Amniotic stem cell (primary cell): ENCODE measurements around the gene CDC14A.
"Not testable (repeated sequence)": the region's sequence is repeated elsewhere in the genome, so short reads cannot be mapped to it uniquely, and the experiment has no call there.

Source experiments
- DNase-seq: peaks from one replicate; lab custom pipeline; 2025; lab: John Stamatoyannopoulos, UW

Gene CDC14A

GRCh38 chr1:100363831-100364230, 11.5 kb downstream of the CDC14A start:
- DNase-seq, result no peak

- DNase-seq, result no peak
These were observed 12.4 kb downstream of the CDC14A start for GRCh38 chr1:100364697-100365096.

- DNase-seq, result no peak
These were observed 13.9 kb downstream of the CDC14A start for GRCh38 chr1:100366209-100366525.

DNA sequence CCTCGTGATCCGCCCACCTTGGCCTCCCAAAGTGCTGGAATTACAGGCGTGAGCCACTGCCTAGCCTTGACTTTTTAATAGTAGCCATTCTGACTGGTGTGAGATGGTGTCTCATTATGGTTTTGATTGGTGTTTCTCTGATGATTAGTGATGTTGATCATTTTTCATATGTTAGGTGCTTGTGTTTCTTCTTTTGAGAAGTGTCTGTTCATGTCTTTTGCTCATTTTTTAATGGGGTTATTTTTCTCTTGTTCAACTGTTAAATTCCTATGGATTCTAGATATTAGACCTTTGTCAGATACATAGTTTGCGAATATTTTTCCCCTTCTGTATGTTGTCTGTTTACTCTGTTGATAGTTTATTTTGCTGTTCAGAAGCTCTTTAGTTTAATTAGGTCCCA, 17.0 kb downstream of the CDC14A start:
- not testable (repeated sequence) for DNase-seq

- not testable (repeated sequence) for DNase-seq
These were observed 21.6 kb downstream of the CDC14A start for GRCh38 chr1:100373953-100374352.

GRCh38 chr1:100376890-100377289, 24.6 kb downstream of the CDC14A start:
- DNase-seq, result not testable (repeated sequence)

DNA sequence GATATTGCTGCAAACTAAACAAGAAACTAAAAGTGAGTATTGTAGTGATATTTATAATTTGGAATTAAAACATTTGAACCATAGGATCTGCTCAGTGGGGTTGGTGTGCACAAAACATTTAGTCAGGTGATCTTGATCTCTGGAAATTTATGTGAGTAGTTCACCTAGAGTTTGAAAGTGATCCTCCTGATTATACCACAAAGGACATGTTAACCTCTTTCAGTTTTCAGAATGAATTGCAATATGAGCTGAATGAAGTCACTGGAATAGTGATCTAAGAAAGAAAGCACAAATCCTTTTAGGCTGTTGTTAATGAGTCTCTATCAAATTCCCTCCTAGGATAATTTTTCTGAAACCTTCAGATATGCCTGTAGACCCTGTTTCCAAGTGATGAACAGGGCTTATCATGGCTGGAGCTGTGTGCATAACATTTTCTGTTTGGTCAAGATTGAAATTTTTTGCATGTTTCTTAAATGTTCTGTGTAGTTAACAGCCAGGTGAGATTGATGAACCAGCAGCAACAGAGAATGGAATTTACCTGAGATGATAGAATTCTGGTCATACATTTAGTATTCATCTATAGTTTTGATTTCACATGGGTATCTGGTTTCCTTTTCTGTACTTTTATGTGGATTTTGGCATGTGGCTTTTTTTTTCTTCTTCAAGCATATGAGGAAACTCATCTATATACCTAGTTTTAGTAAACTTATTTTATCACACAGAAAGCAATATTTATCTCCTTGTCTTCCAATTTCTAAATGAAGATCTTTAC, 25.5 kb downstream of the CDC14A start:
- DNase-seq, result no peak

DNA sequence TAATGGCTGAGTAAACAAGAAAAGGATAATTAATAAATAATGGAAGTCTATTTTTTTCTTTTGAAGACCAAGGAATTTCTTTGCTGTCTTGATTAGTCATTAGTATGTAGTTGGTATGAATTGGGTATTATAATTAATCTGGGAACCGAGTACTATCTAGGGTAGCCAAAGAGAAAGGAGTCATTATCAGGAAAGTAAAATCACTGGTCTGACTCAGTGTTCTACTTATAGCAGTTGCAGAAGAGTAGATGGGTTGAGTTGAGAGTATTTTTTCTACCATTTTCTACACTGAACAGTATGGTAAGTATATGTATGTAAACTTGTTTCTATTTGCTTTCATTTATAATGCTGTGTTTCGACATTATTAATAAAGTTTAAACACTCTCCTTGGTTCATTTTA, 26.6 kb downstream of the CDC14A start:
- DNase-seq, result no peak

DNA sequence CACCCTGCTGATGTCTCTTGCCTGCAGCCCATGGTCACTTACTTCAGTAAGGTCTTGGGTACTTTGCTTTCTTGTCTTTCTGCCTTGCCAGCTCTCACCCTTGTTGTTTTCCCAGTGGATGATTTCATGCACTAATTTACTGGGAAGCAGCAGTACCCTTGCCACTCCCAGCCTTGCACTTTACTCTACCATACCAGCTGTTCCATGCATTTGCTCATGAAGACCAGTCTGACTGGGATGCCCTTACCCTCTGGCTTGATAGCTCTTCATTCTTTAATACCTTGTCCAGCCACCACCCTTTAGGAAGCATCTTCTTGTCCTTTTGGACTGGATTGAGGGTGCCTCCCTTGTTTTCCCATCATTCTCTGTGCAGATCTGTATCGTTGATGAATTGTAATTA, 28.3 kb downstream of the CDC14A start:
- DNase-seq, result no peak

DNA sequence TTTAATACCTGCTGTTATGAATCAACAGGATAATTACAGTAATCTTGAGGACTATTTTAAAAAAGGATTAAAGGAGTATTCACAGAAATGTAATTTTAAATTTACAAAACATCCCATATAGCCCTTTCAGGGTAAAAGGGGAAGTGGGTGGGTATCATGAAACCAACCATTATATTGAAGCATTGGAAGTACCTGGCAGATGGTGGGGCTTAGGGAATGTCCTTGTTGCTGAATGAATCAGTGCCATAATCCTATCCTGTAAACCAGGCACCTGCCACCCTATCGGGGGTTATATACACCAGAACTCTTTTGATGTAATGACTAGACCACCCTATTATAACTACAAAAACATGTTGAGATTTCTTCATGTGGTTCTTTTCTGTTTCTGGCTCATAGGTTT, 30.4 kb downstream of the CDC14A start:
- no peak for DNase-seq

- no peak for DNase-seq
These were observed 31.6 kb downstream of the CDC14A start for GRCh38 chr1:100383743-100384405.

GRCh38 chr1:100387209-100387608, 34.9 kb downstream of the CDC14A start:
- no peak for DNase-seq

- DNase-seq, result no peak
These were observed 35.5 kb downstream of the CDC14A start for GRCh38 chr1:100387657-100388350.

DNA sequence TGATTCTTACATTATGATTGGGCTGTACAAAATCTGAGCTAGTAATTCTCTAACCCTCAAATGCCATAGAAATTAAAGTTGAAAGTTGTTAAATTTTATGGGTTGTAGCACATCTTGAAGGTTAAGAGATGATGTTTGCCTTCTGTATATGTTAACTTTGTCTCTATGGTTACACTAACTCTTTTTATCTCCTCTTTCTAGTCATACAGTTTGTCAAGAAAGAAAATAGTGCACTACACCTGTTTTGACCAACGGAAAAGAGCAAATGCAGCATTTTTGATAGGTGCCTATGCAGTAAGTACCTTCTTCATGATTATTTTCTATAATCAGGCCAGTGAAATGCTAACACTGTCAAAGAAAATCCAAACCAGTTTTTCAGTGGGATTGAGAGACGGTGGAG, 38.2 kb downstream of the CDC14A start:
- DNase-seq, result no peak

GRCh38 chr1:100391675-100392074, 39.4 kb downstream of the CDC14A start:
- no peak for DNase-seq

- DNase-seq, result no peak
These were observed 40.5 kb downstream of the CDC14A start for GRCh38 chr1:100392756-100393155.

DNA sequence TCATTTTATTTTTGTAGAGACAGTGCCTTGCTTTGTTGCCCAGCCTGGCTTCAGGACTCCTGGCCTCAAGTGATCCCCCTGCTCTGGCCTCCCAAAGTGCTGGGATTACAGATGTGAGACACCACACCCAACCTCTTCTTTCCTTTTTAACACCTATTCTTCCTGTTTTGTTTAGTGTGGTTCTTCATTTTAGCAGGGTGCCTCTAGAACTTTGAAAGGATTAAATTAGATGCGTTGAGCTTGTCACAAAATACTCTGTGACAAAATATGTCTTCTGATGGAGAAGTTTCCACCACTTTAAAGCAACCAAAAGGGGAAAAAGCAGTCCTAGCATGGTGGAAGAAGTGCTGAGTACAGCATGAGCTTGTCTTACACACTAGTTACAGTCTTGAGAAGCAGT, 42.0 kb downstream of the CDC14A start:
- DNase-seq, result no peak

GRCh38 chr1:100395913-100396312, 43.6 kb downstream of the CDC14A start:
- DNase-seq, result no peak

- no peak for DNase-seq
These were observed 44.3 kb downstream of the CDC14A start for GRCh38 chr1:100396651-100397050.

GRCh38 chr1:100397681-100398080, 45.4 kb downstream of the CDC14A start:
- no peak for DNase-seq

DNA sequence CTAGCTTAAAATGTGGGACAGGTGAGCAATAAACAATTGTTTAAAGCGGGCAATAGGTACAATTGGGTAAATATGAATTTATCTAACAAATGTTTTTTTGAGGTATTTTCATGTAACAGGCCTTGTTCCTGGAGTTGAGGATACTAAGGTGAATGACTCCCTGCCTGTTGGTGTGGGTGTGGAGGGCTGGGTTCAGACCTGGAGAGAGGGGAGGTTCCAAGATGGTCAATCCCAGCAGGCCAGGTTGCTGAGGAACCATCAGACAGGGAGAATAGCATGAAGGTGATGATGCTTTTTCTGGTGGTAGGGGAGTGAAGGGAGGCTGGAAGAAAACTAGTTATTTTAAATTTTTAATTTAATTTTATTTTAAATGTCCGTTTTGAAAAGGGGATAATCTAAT, 46.3 kb downstream of the CDC14A start:
- no peak for DNase-seq

DNA sequence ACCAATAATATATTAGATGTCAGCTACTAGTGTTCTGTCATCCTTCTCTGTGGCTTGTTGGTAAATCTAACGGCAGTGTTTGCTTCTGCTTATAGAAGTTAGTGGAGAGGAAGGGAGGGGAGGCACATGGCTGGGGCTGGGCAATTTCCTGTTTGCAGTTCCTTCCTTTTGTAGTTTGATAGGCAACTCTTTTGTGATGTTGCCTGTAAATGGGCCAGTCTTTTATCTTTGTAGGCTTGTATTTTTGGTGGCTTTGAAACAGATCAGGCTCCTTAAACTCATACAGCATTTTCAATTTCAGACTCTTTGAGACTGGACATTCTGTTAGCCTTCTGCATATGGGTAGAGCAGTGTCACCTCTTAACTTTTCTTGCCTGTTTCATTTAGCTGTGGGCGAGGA, 48.1 kb downstream of the CDC14A start:
- DNase-seq, result no peak

GRCh38 chr1:100404821-100405220, 52.5 kb downstream of the CDC14A start:
- no peak for DNase-seq
